GM18505 (cell line): ENCODE results near the gene PEAK1.

ENCODE experiments used
- ATAC-seq: cut with Tn5 transposase; IDR thresholded peaks from one replicate; pipeline ENCODE4 v1.9.1; 2021; ENCODE audit not compliant: unreplicated experiment
- POLR2A ChIP-seq: IDR thresholded peaks from 4 replicates; pipeline ENCODE4 v1.6.1; 2011; ENCODE audit warnings: borderline replicate concordance; ENCODE audit not compliant: insufficient read depth, insufficient read length; ENCODE audit errors: extremely low read depth

Gene PEAK1

DNA sequence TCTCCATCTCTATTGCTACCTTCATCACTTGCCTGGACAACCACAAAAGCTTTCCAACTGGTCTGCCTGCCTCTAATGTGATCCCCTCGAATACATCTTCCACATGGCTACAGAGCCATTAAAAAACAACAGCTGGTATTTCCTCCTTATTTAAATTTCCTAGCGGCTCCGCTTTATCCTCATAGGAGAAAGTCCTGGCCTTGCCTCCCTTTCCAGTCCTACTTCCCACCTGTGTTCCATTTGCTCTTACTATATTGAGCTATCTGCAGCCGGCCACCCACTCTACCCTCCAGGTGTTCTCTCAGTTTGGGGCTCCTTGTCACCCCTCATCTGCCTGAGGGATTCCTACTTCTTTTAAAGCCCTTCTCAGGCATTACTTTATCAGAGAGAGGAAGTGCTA, 299.3 kb downstream of the PEAK1 start:
- TF ChIP-seq POLR2A = no peak
- ATAC-seq = no peak

DNA sequence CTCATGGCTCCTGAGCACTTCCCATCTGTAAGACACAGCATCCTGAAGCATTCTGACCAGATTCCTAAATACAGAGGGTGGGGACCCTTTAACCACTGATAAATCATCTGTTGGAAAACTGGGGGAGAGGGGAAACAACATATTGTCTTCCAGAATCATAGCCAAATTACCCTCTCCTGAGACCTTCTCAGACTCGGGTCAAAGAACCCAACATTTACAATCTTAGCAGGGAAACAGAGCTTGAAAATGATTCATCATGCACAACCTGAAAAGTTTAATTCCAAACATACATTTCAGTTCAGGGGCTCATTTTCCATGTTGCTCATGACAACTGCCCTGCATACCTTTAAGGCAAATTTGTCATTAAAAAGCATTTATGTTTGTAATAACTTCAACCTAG, 300.5 kb downstream of the PEAK1 start:
- TF ChIP-seq POLR2A = no peak
- no peak for ATAC-seq

DNA sequence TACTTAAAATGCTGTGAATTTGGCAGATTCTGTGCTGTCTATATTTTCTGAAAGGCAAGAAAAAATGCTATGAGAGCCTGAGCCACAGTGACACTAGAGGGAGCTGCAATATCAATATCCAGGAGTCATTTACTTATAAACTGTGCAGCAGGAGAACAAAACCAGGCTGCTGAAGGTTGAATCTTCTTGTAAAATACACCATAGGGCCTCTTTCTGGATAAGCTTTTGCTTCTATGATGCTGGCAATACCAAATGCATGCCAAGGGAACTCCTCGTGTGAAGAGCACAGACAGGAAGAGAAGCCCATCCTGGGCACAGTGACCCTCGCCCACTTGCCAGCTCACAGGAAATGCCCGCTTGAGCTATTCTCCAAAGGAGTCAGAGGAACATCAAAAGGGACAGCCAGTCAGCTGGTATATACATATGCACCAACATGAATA, 301.0 kb downstream of the PEAK1 start:
- no peak for ATAC-seq
- no peak for TF ChIP-seq POLR2A

DNA sequence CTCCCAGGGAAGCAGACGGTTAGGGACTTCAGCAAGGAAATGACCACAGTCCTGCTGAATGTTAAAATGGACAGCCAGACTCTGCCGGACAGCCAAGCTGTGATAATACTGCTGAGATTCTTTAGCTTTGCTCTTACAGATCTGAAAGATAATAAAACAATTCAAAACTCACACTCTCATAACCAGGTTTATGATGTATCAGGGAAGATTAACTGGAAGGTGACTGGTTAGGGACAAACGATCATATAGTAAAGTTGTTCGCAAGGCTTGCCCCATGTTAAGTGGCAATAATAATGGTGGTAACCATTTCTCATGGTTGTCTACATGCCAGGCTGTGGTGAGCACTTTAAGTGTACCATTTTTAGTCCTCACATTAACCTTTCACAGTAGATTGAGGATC, 304.7 kb downstream of the PEAK1 start:
- ATAC-seq = no peak
- TF ChIP-seq POLR2A = no peak

DNA sequence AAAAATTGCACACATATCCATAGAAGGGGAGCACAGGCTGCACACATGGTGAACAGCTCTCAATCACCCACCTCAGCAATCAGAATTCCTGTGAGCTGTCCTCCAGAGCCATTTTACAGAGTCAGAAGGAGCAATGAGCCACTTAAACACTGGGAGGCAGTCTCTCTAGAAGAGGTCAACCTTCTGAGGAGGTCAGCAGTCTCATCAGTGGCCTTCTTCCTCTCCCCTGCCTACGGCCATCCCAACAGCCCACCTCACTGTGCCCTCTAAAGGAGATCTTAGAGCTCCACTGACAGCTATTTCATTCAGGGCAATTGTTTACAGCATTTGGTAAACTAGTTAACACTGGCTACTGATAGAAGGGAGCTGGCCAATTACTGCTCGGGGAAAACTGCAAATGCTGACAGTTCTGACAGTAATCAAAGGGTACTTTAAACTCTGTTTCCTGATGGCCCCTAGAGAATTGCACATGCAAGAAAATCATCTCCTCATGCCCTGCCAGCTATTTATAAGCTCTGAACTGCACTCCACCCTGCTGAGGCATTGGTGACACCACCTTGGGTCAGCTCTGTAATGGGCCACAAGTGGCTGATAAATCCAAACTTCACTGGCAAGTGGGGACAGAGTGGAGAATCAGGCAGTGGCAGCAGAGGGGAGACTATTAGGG, 306.9 kb downstream of the PEAK1 start:
- no peak for TF ChIP-seq POLR2A
- ATAC-seq = no peak

DNA sequence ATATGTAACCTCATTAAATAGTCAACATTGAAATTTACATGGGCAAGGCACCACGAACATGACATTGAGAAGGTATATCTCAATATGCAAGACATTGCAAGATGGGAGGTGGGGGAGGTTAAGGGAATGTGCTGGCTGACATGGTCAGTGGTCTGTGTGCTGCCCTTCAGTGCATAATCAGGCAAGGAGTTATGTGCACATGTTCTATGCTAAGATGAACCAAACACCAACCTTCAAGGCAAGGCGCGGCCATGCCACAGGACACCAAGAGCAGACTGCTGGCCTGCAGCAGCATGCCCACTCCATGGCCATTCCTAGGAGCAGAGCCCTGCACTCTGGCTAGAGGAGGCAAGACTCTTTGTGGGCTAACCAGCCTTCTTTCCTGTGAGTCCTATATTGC, 308.1 kb downstream of the PEAK1 start:
- no peak for ATAC-seq
- TF ChIP-seq POLR2A = no peak

DNA sequence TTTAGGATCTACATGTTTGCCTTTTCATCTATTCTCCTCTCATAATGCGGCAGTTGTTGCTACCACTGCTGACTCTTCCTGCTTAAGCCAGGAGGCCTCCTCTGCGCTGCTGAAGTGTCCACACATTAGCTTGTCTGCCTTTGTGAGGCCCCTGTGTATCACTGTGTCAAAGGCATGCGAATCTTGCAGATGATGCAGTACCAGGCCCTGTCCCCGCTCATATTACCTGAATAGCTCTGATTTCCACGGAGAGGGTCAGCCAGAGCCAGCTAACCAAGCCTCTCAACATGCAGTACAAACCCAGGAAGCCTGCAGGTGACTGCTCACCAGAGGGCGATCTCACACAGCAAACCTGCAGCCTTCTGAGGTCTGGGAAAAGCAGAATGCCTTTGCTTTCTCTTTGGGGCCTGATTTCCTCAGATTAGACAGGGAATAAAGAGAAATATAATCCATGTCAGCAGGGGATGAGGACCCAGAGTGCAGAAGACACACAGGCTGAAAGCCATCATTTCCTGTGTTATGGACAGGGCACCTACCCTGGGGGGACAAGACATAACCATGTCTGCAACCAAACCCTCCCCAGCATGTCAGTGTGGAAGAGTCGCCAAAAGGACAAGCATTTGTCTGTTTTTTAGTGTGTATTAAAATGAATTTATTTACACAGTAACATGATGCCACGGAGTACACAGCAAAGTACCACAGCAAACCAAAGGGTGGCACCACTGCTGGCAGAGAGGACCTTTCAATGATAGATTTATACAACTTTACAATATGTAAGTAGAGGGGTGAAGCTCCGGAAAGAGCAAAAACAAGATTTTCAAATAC, 312.2 kb downstream of the PEAK1 start:
- ATAC-seq = no peak
- no peak for TF ChIP-seq POLR2A

DNA sequence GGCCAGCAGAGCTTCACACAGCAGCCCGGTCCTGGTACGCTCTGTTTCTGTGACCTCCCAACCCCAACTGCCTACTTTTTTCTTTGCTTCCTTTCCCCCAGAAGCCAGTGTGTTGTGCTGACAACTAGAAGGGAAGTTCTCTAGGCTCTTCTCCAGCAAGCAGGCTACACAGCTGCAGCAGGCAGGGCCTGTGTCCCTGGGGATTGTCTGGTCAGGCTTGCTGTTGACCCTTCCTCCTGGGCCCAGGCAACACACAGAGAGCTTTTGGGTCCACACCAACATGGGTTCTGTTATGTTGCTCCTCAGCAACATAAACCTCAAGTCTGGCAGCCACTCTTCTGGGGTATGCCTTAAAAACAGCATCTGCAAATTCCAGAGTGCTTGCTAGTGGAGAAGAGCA, 312.8 kb downstream of the PEAK1 start:
- TF ChIP-seq POLR2A = no peak
- no peak for ATAC-seq

DNA sequence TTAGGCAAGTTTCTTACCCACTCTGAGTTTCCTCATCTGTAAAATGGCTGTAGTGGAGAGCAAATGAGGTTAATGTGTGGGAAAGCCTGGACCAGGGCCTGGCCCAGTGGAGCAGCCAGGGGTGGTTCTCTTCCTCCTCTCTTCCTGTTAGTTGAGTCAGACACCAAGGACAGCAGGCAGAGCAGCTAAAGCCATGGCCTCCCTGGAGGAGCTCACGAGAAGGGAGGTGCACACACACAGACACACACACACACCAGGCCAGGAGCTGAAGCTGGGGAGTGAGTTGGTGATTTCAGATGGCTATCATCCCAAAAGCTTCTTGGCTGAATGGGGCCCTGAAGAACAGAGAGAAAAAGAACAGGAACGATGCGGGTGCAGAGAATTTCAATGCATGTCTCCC, 315.7 kb downstream of the PEAK1 start:
- no peak for ATAC-seq
- TF ChIP-seq POLR2A = no peak

DNA sequence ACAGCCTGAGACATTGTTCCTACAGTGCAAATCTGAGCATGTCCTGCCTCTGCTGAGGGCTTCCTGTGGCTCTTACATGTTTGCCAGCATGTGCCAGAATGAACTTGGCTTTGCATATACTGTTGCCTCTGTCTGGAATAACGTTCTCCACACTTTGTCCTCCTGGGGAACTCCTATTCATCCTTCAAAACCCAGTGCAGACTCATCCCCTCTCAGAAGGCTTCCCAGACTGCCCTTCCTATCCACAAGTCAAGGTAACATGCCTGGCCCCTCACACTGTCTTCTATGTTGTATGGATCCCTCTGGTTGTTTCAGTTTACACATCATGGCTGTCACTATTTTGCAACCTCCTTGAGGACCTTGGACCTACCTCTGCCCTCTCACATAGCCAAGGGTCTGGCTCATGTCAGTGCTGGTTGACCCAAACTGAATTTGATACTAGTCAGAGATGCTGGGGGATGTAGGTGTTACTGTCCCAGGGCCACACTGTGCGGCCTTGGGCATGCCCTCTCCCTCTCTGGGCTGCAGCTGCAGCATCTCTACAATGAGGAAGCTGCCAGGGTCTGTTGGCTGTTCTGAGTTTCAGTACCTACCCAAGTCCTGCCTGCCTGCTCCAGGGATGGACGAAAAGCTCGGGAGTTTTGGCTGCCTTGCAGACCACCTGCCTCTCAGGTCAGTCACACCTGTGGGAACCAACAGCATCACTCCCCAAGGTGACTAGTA, 320.0 kb downstream of the PEAK1 start:
- no peak for TF ChIP-seq POLR2A
- ATAC-seq = no peak

DNA sequence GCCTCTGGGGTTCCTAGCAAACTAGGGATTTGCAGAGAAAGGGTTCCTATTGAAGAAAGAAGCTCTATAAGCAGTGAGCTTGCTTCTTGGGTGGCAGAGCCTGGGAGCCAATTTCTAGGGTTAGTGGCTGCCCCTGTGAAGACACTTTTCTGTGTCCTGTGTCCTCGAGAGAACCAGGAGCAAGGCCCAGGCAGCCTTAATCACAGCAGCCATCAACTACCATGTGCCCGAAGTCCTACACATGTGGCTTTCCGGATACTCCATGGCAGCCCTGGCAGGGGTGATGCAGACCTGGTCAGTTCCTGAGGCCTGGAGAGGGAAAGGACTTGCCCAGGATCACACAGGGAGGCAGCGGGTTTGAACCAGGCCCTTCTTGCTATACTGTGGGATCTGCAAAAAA, 321.3 kb downstream of the PEAK1 start:
- ATAC-seq = no peak
- no peak for TF ChIP-seq POLR2A

DNA sequence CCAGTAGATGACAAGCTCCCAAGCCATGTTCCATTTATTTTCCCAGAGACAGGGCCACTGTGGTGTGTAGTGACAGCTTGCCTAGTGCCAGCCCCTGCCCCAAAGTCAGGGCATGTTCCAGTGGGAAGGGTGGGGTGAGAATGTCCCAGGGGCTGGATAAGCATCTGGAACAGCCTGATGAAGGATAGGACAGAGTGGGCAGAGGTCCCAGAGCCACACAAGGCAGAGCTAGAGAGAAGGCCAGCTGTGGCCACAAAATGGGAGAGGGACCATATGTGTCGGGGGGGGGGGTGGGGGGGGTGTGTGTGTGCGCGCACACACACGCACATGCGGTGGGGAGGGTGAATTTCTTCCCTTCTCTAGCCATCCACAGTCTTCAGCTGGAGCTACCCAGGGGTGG, 322.0 kb downstream of the PEAK1 start:
- ATAC-seq = no peak
- no peak for TF ChIP-seq POLR2A

DNA sequence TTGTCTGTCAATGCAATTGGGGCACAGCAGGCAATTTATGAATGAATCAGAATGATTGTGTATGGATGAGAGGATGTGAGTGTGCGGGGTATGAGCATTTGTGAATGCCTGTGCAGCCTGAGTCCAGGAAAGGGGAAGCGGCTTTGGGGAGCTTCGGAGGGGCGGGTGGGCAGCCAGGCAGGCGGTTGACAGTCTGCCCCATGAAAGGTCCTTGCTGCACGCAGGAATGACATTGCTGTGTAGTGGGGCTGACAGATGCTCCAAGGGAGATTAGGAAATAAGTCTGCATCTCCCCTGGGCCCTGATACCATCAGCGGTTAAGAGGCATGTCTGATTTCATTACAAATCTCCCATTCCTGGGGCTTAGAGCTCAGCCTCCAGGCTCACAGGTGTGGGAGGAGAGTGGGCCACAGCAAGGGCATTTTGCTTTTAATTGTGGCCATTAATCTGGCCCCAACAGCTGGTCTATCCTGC, 322.6 kb downstream of the PEAK1 start:
- no peak for TF ChIP-seq POLR2A
- no peak for ATAC-seq
